ENCODE results near the gene CLEC11A.

Gene CLEC11A

DNA sequence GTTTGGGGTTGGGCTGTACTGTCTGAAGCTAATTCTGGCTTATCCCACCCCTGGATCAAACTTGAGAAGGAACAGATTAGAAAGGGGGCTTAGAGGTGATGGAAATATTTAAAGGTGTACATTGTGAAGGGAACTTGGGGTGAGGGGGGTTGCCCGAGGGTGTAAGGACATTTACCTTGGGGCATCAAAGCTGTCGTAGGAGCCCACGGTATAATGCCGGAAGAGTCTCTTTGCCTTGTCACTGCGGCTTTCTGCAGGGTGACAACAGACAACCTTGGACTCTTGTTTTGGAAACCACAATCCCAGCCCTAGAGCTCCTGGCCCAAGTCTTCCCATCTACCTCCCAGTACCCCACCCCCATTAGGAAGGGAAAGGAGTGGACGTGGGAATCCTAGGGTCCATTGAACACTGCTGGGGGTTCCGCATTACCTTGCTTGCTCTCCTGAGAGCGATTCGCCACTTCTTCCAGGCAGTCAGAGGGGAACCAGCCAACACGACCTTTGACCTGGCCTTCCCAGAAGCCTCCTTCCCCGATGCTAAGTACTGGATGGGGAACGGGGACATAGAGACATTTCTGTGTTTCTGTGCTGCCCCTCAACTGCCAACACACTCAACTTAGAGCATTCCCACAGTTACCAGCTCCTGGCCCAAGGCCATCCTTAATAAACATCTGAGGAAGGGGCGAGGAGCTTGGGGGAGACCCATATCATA, 25.6 kb upstream of the CLEC11A start:
- Mint-ChIP-seq H3K4me3 (no peak overlapping the region), H3K36me3 (no peaks in the 10 kb centered on the region), H3K27ac (no peak overlapping the region), H3K9me3 (no peaks in the 10 kb centered on the region), H3K27me3 (peaks cover 64 to 83% of the 10 kb centered on the region in 2 donors), H3K4me1 (peaks cover 5 to 11% of the 10 kb centered on the region in 2 donors)
- ATAC-seq (replicated peaks) (no peak), DNase-seq (no peak)

DNA sequence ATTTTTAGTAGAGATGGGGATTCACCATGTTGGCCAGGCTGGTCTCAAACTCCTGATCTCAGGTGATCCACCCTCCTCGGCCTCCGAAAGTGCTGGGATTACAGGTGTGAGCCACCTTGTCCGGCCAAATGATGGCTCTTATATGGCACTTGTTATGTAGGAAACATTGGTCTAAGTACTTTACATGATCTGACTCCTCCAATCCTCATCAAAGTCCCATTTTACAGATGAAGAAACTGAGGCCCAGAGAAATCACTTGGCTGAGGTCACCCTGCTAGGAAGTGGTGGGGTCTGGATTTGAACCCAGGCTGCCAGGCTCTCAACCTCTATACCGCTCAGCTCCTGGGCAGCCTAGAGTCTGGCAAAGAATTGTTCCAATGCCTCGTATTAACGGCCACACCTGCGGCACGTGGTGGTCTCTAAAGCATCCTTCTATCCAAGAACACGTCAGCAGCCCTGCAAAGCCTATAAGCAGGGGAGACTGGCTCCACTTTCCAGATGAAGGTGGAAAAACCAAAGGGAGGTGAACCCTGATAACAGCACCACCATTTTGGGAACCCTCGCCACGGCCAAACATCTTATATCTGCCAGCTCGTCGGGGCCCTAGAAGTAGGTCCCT, 21.7 kb upstream of the CLEC11A start:
- H3K4me3 Mint-ChIP-seq, result no peak overlapping the region
- no peak for ATAC-seq (replicated peaks)
- no peaks in the 10 kb centered on the region for H3K36me3 Mint-ChIP-seq
- peaks cover 58 to 83% of the 10 kb centered on the region in 2 donors for H3K27me3 Mint-ChIP-seq
- no peak for DNase-seq
- H3K27ac Mint-ChIP-seq, result no peak overlapping the region
- H3K9me3 Mint-ChIP-seq, result peaks cover 0 to 2% of the 10 kb centered on the region in 2 donors
- H3K4me1 Mint-ChIP-seq, result peaks cover 3 to 5% of the 10 kb centered on the region in 2 donors

DNA sequence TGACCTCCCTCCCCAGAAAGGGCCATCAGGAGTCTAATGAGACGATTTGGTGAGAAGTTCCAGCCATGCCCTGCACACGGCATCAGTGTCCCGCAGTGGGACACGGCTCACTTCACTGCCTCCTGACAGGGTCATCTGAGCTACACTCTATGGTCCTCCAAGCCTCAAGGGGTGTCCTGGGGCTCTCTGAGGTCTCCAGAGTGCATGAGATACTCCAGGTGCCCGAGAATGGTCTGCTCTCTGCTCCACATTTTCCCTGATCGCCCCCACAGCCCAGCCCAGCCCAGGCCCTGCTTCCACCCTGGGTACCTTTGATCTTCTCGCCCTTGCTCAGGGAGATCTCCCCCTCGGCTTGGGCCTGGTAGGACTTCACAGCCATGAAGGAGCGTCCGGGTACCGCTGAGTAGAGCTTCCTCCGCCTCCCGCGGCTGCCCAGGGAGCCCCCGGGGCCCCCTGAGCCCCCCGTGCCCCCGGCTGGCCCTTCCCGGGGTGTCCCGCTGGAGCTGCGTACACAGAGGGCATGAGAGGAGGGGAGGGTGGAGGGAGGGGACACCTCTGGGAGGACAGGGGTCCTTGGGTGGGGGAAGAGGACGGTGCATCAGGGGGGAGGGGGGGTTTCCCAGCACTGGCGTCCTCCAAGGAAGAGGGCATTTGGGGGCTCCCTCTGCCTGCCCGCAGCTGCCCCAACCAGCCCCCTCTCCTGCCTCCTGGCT, 20.9 kb upstream of the CLEC11A start:
- Mint-ChIP-seq H3K27ac (no peak overlapping the region), H3K27me3 (peaks cover 52 to 80% of the 10 kb centered on the region in 2 donors), H3K36me3 (no peaks in the 10 kb centered on the region), H3K4me3 (no peak overlapping the region), H3K4me1 (peaks cover 3 to 5% of the 10 kb centered on the region in 2 donors), H3K9me3 (peaks cover 0 to 2% of the 10 kb centered on the region in 2 donors)
- ATAC-seq (replicated peaks) (no peak), DNase-seq (no peak)

DNA sequence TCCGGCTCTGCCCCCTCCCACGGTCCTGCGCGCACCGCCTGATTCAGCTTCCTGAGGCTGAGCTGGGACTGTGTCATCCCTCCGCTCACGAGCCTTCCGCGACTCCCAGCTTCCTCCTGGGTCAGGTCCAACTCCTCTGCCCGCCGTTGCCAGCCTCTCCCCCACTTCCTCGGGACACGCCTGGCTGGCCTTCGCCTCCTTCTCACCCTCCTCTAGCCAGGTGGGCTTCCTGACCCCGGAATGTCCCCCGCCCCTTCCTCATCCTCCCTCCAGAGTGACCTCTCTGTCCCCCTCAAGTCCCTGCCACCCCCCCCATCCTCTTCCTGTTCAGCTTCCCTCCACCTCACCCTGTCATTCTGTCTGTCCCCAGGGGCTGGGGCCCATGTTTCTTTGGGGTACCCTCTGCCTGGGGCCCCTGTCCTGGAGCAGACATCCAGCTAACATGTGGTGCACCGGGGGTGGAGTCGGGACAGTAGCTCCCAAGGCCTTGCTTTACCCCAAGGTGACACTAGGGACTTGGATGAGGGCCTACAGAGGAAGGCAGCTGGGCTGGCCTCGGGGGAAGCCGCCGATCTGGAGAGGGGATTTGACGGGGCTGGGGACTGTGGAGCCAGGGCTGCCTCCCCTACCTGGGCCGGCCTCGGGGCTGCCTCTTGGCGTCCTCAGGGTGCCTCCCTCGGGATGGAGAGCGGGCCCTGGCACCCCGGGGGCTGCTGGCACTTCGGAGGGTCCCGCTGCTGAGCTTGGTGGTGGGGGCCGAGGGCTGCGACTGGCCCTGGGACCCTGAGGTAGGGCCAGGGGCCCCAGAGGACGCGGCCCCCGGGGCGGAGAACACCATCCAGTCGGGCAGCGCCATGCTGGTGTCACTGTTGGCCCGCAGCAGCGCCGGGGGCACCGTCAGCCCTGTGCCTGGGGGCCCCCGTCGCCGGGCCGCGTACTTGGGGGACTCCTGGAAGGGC, 20.0 kb upstream of the CLEC11A start:
- Mint-ChIP-seq H3K27me3 (peaks cover 47 to 76% of the 10 kb centered on the region in 2 donors), H3K27ac (no peak overlapping the region), H3K9me3 (peaks cover 0 to 2% of the 10 kb centered on the region in 2 donors), H3K4me3 (no peak overlapping the region), H3K4me1 (peaks cover 3 to 5% of the 10 kb centered on the region in 2 donors), H3K36me3 (no peaks in the 10 kb centered on the region)
- no peak for DNase-seq
- ATAC-seq (replicated peaks), result no peak

DNA sequence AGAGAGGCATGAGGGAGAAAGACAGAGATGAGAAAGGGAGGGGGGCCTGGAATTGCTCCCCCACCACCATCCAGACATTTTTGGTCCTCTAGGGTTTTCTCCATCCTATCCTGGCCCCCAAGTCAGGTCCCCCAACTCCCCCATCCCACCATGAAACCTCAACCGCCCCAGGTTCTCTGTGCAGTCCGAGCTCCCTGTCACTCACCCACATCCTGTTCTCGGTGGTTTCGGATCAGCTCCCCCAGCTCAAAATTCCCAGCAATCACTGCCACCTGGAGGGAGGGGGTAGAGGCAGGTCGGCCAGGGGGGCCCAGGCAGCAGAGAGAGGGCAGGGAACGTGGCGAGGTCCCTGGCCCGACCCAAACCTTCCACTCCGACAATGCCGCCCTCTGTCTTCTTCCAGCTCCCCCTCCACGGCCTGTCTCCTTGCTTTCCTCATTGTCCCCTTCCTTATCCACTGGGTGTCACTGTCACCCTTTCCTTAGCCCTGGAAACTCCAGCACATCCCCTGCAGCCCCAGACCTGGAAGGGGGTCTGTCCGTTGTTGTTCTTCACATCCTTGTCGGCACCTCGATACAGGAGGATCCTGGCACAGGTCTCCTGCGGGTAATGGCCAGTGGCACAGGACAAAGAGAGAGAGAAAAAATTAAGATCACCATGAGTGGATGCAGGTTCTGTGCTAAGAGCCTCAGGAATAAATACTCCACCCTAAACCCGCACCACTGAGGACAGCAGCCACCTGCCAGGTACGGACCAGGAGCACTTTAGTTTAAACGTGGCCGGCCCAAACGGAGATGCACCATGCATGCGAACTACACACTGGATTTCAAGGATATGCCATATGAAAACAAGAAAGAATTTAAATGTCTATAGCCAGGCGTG, 19.0 kb upstream of the CLEC11A start:
- Mint-ChIP-seq H3K4me1 (peaks cover 3 to 5% of the 10 kb centered on the region in 2 donors), H3K9me3 (peaks cover 0 to 2% of the 10 kb centered on the region in 2 donors), H3K4me3 (no peak overlapping the region), H3K27me3 (peaks cover 41 to 66% of the 10 kb centered on the region in 2 donors), H3K27ac (no peak overlapping the region), H3K36me3 (no peaks in the 10 kb centered on the region)
- ATAC-seq (replicated peaks) (no peak), DNase-seq (no peak)

DNA sequence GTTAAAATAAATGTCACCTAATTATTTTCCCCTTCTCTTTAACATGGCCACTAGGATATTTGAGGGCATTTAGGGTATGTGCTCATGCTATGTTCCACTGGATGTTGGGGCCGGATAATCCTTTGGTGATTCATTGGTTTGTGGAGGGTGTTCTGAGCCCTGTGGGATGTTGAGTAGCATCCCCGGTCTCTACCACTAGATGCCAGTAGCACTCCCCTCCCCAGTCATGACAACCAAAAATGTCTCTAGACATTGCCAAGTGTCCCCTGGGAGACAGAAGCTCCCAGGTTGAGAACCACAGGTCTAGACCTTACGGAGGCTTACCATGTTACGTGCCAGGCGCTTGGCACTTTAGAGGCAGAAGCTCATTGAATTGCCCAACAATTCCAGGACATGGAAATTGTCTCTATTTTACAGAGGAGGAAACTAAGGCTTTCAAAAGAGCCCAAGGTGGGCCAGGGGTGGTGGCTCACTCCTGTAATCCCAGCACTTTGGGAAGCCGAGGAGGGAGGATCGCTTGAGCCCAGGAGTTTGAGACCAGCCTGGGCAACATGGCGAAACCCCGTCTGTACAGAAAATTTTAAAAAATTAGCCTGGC, 17.6 kb upstream of the CLEC11A start:
- peak; percentile 93 to 97 for ATAC-seq (replicated peaks)
- Mint-ChIP-seq H3K27me3 (peaks cover 28 to 52% of the 10 kb centered on the region in 2 donors), H3K9me3 (peaks cover 0 to 2% of the 10 kb centered on the region in 2 donors), H3K27ac (no peak overlapping the region), H3K36me3 (no peaks in the 10 kb centered on the region), H3K4me1 (peaks cover 3 to 5% of the 10 kb centered on the region in 2 donors), H3K4me3 (no peak overlapping the region)
- DNase-seq, result peak; percentile 61

DNA sequence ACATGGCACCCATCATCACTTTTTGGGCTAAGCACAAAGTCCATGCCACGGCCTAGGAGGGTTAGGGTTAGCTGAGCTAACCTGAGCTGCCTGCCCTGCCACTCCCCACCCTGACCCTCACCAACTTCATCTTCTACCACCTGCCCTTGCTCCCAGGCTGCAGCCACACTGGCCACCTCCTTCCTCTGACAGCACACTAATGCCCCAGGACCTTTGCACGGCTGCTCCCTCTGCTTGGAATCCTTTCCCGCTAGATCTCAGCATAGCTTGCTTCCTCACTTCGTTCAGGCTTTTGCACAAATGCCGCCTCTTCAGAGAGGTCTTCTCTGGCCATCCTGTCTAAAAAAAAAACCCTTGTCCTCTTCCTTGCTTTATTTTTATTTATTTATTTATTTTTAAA, 16.8 kb upstream of the CLEC11A start:
- ATAC-seq (replicated peaks) (no peak), DNase-seq (no peak)
- no peak overlapping the region for H3K4me3 Mint-ChIP-seq
- no peak overlapping the region for H3K27ac Mint-ChIP-seq
- no peaks in the 10 kb centered on the region for H3K36me3 Mint-ChIP-seq
- H3K9me3 Mint-ChIP-seq, result peaks cover 0 to 2% of the 10 kb centered on the region in 2 donors
- peaks cover 3 to 5% of the 10 kb centered on the region in 2 donors for H3K4me1 Mint-ChIP-seq
- peaks cover 37 to 57% of the 10 kb centered on the region in 2 donors for H3K27me3 Mint-ChIP-seq

DNA sequence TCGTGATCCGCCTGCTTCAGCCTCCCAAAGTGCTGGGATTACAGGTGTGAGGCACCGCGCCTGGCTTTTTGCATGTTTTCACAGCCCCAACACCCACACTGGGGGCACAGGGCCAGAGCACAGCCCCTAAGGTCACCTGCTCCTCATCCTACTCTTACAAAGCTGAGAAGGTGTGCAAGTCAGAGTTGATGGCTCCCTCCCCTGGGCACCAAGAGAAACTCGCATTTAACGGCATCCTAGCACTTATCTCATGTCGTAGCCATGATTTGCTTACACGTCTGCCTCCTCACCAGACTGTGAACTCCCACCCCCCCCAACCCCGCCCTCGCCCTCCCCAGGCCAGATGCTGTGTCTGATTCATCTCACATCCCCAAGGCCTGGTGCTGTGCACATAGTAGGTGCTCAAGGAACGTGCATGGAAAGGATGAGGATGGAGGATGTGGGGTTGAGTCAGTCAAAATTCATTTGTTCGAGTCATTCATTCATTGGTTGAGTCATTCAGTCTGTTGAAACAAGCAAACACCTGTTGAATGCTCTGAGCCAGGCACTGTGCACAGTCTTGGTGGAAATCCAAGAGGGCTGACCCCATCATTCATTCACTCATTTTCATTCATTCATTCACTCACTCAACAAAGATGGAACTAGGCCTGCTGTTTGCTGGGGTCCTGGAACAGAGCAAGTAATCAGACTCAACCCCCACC, 14.8 kb upstream of the CLEC11A start:
- Mint-ChIP-seq H3K36me3 (no peaks in the 10 kb centered on the region), H3K4me1 (peaks cover 5 to 11% of the 10 kb centered on the region in 2 donors), H3K9me3 (peaks cover 0 to 2% of the 10 kb centered on the region in 2 donors), H3K27me3 (peaks cover 44 to 50% of the 10 kb centered on the region in 2 donors), H3K4me3 (no peak overlapping the region), H3K27ac (no peak overlapping the region)
- ATAC-seq (replicated peaks) (no peak), DNase-seq (no peak)

DNA sequence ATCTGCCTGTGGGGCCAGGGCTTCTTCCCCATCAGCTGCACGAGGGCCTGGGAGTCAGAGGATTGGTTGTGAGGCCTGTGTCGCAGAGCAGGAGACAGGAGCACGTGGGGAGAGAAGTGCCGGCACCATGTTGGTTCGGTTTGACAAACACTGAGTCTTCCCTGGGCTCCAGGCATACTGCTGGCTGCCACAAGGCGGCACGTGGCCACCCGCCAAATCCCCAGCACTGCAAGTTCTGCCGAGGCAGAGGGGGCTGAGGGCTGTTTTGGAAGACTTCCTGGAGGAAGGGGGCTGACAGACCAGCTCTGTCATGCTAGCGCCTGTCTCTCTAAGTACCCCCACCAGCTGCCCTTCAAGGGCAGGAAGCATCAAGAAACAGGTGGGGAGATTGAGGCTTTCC, 13.1 kb upstream of the CLEC11A start:
- Mint-ChIP-seq H3K4me1 (peaks cover 3 to 12% of the 10 kb centered on the region in 2 donors), H3K9me3 (peaks cover 0 to 2% of the 10 kb centered on the region in 2 donors), H3K36me3 (no peaks in the 10 kb centered on the region), H3K27me3 (peaks cover 46 to 51% of the 10 kb centered on the region in 2 donors), H3K4me3 (no peak overlapping the region), H3K27ac (no peak overlapping the region)
- ATAC-seq (replicated peaks), result no peak
- DNase-seq, result no peak

DNA sequence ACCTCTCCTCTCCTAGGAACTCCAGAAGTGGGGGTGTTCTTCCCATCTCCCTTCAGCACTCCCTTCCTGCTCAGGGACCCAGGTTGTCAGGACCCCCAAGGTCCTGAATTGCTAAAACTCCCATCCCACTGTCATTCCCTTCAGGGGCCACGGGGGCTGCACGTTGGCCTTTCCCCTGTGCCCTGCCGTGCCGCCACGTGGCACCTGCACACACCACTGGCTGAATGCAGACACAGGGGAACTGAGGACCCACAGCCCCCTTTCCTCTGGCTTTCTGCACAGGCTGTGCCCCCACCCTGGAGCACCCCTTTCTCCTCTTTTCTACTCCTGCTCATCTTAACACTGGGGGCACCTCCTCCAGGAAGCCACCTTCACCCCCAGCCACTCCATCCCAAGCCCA, 12.6 kb upstream of the CLEC11A start:
- Mint-ChIP-seq H3K4me1 (peaks cover 2 to 9% of the 10 kb centered on the region in 2 donors), H3K9me3 (peaks cover 0 to 2% of the 10 kb centered on the region in 2 donors), H3K27me3 (peaks cover 49 to 53% of the 10 kb centered on the region in 2 donors), H3K4me3 (no peak overlapping the region), H3K27ac (no peak overlapping the region), H3K36me3 (no peaks in the 10 kb centered on the region)
- ATAC-seq (replicated peaks) (no peak), DNase-seq (no peak)

DNA sequence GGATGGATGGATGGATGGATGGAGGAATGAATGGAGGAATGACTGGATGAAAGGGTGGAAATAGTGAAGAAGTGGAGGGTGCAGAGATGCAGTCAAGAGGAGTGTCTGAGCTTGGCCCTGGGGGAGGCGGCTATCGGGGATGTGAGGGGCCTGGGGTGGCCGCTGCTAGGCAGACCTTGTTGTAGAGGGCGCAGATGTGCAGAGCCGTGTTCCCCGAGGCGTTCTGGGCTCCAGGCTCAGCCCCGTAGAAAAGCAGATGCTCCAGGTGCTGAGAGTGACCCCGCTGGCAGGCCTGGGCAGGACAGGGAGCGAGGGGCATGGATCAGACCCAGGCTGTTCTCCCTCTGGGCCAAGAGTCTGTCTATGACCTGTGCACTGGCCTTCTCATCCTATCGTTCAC, 12.0 kb upstream of the CLEC11A start:
- H3K27me3 Mint-ChIP-seq, result peaks cover 52 to 56% of the 10 kb centered on the region in 2 donors

DNA sequence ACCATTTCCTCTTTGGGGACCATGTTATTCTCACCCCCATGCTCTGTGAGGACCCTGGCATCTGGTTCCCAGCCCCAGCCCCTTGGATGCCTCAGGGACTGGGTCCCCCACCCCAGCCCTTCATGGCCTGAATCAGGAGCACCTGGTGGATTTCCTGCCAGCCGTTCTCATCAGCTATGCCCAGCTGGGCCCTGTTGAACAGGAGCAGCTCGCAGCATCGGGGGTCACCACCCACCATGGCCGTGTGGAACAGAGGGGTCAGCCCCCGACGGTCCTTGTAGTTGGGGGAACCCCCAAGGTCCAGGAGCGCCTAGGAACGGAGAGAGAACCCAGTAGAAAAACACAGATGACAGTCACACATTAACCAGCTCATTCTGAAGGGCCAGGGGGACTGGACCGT, 11.4 kb upstream of the CLEC11A start:
- ATAC-seq (replicated peaks), result no peak
- Mint-ChIP-seq H3K27me3 (peaks cover 53 to 57% of the 10 kb centered on the region in 2 donors), H3K4me1 (peaks cover 2 to 7% of the 10 kb centered on the region in 2 donors), H3K27ac (no peak overlapping the region), H3K36me3 (no peaks in the 10 kb centered on the region), H3K9me3 (no peaks in the 10 kb centered on the region), H3K4me3 (no peak overlapping the region)
- no peak for DNase-seq

More for the DNA sequence above, 12.0 kb upstream of the CLEC11A start:
- no peak for ATAC-seq (replicated peaks)
- no peaks in the 10 kb centered on the region for H3K36me3 Mint-ChIP-seq
- no peak overlapping the region for H3K4me3 Mint-ChIP-seq
- H3K9me3 Mint-ChIP-seq, result peaks cover 0 to 2% of the 10 kb centered on the region in 2 donors
- DNase-seq, result no peak
- H3K4me1 Mint-ChIP-seq, result peaks cover 2 to 7% of the 10 kb centered on the region in 2 donors
- H3K27ac Mint-ChIP-seq, result no peak overlapping the region

Data from stimulated activated naive B cell treated with anti-CD40 and anti-IgM and Interleukin-4, amounts not matched to agents 10 μg/mL and 1 μg/mL and 100 μg/mL, for 72 hours (primary cell).